Measurements from ENCODE around the gene FYN.
A peak's percentile ranks its signal among the peaks of the same experiment; 100 is the strongest.
"Not testable (repeated sequence)": the region's sequence is repeated elsewhere in the genome, so short reads cannot be mapped to it uniquely, and the experiment has no call there.

The FYN gene

DNA sequence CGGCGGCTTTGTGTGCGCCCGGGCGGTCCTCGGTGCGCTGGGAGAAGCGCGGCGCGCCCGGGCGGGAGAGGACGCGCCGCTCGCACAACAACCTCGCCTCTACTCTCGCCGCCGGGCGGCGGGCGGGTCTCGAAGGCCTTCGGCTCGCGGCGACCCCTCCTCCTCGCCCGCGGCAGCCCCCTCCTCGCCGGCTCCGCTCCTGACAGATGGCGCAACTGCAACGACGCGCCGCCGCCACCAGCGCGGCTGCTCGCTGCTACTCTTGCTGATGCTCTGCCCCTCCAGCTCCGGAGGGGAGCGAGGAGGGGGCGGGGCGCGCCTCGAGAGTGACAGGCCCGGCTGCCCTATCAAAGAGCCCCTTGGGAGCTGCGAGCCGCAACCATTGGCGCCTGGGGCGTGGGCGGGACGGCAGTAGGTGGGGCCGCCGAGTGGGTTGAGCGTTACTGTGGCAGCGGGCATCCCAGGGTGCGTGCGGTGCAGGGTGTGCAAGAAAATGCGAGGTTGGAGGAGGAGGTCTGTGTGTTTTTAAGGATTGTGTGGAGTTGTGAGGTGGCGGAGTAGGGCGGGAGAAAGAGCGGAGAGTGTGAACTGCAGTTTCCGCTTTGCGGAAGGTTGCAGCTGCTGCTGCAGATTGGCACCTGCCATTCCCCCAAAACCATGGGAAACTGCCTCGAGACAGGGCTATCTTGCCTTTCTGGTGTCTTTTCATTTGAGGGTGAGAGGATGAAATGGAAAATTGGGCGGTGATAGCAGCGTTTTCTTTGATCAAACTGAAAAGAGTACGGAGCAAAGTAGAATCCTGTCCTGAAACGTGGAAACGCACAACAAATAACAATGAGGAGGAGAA is at the start of gene FYN:
Gene FYN, minus strand, starts transcription at position 275 of the 847 bp plus-strand sequence. CDS start 153,401 bp downstream, outside the sequence.
- peak; percentile 100 for DNase-seq

DNA sequence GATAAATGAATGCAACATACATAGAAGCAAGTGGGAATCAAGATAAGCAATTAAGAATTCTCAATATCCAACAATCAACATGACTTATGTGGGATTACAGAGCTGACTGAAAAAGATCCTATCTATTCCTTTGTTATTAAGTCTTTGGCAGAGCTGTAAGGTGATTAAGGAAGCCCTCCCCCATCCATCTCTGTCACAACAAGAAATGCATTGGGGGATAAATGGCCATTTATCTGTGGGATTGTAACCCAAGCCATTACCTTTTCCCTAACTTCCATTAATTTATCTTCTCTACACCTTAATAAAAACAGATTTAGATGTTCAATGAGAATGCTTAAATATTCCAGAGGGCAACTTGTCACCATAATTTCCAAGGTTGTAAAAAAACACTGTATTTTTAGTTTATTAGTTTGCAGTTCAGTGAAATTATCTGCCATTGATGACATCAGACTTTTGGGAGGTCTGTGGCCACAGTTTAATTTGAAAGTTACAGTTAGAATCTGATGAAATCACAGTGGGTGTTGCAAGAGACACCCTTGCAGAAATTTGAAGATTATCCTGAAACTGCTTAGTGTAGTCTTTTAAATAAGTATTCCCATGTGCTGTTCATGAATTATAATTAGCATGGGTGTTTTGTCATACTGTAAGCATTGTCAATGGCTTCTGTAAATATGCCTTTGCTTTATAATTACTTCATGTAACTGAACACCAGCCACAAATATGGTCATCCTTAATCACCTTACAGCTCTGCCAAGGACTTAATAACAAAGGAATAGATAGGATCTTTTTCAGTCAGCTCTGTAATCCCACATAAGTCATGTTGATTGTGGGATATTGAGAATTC is 49.4 kb upstream of the FYN start:
- DNase-seq = no peak

DNA sequence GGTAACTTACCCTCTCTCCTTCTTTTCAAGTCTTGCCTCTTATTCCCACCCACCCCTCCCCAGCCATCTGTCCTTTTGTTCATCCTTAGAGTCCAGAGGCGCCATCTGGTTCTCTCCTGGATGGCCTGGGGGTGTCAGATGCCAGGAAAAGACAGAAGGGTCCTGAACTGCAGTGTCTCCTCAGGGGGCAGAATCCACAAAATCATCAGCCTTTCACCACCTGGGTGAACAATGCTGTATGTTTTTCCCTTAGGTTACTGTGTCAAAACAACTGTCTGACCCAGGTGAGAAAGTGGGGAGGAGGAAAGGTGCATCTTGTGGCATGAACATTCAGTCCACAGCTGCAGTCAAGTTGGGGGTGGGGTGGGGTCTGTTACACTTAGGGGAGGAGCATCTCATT is 47.9 kb upstream of the FYN start:
- DNase-seq = no peak

DNA sequence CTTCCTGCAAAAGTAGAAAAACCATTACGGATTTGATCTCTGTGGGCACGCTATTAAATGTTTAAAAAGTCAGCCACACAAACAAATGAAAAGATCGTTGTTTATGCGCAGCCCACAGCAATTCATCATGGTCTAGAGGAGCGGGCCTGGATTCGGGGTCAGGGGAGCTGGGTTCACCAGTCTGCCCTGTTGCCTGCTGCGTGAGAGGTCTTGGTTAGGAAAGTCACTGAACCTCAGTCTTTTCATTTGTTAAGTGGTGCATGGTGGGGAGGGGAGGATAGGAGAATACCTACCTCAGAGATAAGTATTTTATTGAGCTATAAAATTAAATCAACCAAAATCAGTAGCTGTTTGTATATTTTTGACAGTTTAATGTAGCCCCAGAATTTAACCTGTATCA is 47.3 kb upstream of the FYN start:
- no peak for DNase-seq

DNA sequence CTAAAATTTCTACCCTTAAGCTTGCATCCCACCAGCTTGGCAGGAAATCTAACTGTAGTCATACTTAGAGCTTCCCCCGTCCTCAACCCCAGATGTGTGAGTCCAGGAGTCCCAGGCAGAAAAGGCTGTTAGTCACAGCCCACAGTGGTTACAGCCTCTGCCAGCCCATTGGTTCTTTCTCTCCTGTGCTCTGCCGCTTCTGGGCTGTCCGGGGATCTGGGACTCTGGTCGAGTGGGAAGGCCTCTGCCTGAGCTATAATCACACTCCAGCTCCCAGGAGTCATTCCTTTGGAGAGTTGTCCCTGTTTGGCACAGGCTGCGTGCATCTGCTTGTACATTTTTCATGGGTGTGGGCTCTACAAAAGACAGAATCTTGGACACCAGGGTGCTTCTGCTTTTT is 45.6 kb upstream of the FYN start:
- no peak for DNase-seq

DNA sequence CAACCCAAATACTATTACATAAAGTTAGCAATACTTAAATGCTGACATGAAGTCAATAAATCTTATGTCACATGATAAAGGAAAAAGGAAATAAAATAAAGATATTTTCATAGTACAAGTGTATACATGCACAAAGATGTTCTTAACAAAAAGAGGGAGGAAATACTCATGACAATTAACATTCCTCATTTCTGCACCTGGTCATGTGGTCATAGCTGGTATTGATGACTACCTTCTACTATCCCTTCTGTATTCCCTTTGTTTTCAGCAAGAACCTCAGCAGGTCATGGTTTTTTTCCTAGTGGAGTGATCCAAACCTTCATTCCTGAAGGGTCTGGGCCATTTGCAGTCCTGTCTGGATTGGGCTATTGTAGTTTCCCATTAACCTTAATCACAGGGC is 43.5 kb upstream of the FYN start:
- no peak for DNase-seq

DNA sequence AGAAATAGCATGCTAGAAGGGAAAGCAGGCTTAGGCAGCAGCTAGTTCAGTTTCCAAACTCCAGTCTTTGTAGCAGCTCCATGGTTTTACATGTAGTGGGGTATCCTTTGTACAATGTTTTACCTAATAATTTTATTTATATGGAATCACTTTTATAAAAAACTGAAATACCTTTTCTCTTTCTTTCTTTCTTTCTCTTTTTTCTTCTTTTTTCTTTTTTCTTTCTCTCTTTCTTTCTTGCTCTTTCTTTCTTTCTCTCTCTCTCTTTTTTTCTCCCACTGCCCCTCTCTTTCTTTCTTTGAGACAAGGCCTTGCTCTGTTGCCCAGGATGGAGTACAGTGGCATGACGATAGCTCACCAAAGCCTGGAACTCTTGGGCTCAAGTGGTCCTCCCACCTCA is 41.4 kb upstream of the FYN start:
- DNase-seq = no peak

DNA sequence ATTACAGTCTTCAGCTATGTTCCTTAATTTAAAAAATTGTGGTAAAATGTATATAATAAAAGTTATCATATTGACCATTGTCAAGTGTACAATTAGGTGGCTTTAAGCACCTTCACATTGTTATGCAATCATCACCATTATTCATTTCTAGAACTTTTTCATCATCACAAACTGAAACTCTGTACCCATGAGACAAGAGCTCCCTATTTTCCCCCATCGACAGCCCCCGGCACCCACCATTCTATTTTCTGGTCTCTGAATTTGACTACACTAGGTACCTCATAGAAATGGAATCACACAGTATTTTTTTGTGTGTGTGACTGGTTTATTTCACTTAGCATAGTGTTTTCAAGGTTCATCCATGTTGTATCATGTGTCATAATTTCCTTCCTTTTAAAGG is 39.7 kb upstream of the FYN start:
- no peak for DNase-seq

DNA sequence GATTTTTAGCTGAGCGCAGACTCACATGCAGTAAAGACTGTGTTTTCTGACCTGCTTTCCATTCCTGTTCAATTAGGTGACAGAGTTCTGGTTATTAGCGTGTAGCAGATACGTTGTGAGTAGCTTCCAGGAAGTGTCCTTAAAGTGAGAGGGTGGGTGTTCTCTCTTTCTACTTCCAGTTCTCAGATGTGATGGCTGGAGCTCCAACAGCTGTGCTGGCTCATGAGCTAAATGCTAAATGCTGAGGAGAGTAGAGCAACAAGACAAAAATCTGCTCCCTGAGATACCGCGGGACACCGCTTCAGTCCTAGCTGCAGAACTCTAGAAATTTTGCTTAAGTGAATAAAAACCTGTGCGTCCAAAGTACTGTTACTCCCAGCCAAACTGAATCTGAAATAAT is 38.2 kb upstream of the FYN start:
- DNase-seq = no peak

DNA sequence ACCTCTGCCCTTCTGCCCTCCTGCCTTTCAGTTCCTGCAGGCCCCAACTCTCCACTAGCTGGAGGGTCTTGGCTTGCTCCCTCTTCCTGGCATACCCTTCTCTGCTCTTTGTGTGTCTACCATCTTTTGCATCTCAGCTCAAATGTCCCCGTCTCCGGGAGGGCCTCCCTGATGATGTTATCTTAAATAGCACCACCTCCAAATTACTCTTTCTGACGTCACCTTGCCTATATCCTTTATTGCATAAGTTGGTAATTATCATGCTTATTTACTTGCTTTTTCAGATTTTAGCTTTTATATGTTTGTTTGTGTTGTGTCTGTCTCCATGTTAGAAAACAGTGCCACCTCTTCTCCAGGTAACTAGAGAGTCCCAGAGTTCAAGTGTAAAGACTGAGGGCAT is 36.0 kb upstream of the FYN start:
- DNase-seq = no peak

DNA sequence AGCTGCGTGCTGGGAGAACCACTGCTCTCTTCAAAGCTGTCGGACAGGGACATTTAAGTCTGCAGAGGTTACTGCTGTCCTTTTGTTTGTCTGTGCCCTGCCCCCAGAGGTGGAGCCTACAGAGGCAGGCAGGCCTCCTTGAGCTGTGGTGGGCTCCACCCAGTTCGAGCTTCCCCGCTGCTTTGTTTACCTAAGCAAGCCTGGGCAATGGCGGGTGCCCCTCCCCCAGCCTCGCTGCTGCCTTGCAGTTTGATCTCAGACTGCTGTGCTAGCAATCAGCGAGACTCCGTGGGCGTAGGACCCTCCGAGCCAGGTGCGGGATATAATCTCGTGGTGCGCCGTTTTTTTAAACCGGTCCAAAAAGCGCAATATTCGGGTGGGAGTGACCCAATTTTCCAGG is 35.1 kb upstream of the FYN start:
- not testable (repeated sequence) for DNase-seq

DNA sequence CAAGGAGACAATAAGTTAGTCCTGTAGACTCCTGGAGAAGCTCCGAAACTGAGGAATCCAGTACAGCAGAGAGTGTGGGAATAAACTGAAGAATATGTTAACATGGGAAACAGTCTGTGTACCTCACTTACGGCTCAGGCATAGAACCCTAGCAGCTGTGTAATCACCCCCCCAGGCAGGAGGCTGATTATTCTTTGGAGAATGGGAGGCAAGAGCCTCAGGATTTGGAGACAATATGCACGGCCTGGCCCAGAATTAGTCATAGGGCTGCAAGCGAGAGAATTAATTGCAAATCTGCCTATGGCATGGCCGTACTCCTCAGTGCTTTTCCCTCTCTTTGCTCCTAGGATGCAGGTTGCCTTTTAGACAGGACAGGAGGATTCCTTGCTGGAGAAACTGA is 27.5 kb upstream of the FYN start:
- no peak for DNase-seq

DNA sequence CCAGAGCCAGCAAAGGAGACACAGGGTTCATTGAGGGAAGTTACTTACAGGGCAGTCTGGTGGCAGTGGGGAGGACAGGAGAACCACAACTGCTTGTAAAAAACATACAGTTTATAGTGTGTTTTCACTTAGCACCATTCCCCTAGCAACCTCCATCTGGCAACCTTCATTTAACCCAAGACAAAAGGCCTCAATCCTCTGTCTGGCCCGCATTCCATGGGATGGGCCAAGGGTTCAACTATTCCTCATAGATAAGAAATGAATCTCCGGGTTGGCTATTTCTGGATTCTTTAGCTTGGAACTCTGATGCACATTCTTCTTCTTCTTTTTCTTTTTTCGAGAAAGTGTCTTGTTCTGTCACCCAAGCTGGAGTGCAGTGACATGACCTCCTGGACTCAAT is 26.3 kb upstream of the FYN start:
- no peak for DNase-seq

DNA sequence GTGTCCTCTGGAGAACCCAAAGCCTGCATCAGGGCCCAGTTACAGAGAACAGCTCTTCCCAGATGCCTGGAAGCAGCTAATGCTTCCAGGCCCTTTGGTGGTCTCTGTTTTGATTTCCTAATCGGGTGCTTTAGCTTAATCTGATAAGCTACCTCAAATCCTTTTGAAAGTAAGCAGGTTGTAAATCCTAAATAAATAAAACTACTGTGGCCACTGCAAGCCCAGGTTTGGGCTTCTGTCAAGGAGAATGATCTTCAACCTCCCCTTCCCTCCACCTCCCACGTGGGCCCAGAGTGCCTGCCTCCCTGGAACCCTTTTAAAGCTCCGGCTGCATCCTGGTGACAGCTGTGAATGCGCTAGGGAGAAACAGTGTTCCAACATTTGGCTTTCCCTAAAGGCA is 25.2 kb upstream of the FYN start:
- no peak for DNase-seq

DNA sequence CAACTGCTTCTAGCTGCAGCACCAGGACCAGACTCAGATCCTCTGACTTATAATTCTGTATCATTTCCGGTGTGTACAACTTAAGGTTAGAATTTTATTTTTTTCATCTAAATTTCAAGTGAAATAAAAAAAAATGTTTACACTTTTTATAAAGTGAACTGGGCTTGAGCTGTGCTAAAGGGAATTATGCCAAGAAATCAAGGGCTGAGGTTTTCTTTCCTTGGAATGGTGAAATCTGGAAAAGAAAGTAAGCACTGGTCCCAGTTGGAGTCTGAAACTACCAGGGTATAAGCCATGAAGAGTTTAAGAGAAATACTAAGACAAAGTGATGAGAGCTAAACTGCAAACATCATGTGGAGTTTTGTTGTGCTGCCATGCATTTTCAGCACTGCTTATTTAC is 21.7 kb upstream of the FYN start:
- no peak for DNase-seq

DNA sequence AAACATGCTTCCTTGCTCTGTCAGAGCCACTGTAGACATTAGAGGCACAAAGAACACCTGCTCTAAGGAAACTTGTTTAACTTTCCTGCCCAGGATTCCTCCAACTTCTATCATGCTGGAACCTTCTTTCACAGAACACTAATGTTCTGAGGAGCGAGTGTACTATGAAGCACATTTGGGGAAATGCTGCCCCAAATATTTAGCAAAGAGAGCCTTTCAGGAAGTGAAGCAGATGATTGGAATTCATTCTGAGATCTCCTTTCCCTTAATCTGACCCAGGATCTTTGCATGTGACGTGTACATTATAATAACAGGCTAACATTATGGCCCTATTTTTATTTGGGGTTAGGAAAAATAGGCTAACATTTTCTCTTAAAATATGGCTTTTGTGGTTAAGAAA is 21.0 kb upstream of the FYN start:
- DNase-seq = no peak

DNA sequence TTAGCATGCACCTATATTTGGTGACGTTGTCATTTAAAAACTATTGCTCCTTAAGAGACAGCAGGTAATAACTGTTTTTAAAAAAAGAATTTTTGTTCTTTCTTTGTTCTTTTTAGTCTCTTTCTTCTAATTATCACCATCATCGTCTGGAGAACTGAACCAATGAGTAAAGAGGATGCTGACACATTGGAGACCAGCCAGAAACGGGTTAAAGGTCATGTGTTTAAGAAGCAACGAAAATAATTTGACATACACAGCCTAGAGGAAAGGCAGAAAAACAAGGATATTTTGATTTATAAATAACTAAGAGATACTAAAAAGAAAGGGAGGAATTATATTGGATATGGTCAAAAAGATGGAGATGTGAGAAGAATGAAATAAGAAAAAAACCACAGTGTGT is 19.2 kb upstream of the FYN start:
- DNase-seq = no peak

DNA sequence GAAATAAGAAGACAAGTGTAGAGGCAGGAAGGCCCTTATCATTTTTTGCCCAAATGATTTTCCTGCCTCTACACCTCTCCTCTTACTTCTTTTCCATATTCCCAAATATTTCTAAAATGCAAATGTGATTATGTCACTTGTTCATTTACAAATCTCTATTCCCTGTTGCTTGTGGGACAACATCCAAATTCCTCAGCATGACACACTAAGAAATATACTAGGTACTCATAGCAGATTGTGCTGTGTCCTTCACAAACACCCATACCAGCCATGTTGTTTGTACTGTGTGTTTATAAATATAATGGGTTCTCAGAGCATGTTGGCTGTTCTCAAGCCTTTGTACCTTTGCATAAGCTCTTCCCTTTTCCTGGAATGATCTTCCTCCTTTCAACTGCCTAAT is 17.7 kb upstream of the FYN start:
- no peak for DNase-seq

DNA sequence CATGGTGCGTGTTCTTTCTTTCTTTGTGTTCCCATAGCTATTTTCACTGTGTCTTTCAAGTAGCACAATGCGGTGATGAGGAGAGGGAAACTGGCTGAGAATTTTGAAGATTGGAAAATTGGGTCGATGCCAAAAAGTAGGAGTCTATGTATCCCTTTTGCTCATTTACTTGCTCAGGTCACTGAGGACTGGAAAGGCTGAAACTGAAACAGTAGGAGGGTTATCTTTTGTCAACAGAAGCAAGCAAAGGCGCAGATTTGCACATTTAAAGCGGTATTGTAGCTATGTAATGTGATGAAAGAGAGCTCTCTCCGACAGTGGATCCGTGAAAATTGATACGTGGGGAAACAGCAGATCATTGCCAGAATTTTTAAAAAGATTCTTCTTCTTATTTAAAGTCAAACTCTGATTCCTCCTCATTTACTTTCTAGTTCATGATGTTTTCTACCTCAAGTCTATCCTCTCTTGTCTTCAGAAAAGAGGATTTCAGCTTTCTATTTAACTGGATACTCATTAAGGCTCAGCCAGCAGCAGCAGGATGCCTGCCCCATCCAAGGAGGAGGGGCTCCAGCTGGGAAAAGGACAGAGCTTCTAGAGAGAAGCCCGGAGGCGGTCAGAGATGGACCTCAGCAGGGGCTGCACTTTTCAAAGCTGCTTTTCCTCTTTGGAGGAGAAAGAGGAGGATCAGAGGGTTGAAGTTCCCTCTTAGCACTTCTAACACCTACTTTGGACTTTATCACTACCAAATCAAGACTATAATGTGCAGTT is 15.9 kb upstream of the FYN start:
- no peak for DNase-seq

DNA sequence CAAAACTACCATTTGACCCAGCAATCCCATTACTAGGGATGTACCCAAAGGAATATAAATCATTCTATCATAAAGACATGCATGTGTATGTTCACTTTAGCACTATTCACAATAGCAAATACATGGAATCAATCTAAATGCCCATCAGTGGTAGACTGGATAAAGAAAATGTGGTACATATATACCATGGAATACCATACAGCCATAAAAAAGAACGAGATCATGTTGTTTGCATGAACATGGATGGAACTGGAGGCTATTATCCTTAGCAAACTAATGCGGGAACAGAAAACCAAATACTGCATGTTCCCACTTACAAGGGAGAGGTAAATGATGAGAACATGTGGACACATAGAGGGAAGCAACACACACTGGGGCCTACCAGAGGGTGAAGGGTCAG is 13.5 kb upstream of the FYN start:
- DNase-seq = not testable (repeated sequence)

DNA sequence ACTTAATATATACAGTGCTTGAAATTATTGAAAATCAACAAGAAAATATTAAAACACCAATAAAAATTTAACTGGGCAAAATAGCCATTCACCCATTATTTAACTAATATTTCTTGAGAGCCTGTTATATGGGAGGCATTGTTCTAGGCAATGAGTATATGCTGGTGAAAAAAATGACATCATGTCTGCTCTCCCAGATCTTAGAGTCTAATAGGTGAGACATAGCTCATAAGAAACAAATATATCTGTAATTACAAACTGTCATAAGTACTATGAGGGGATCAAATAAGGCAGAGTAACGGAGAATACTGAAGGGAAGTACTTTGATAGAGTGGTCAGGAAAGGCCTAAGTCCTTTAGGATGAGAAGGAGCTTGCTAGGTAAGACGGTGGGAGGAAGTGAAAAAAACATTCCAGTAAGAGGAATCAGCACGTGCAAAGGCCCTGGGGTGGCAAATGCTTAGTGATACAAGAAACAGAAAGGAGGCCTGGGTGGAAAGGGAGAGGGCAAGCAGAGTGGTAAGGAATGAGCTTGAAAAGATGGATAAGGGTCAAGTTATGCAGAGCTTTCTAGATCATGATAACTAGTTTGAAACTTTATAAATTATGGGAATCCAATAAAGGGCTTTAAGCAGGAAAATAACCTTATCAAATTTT is 12.2 kb upstream of the FYN start:
- no peak for DNase-seq

DNA sequence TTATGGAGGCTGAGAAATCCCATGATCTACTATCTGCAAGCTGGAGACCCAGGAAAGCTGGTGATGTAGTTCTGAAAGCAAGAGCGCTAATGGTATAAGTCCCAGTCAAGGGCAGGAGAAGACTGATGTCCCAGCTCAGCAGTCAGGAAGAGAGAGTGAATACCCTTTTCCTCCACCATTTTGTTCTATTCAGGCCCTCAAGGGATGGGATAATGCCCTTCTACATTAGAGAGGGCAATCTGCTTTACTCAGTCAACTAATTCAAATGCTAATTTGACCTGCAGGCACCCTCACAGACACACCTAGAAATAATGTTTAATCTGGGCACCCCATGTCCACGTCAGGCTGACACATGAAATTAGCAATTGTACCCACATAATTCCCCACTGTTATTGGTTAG is 10.8 kb upstream of the FYN start:
- no peak for DNase-seq
